HepG2 (cell line): ENCODE measurements around the gene DLG5. TPM values are rescaled to one million over a fixed set of nuclear protein-coding genes. Genes with fewer than 3 reads are reported as not detected.

Source experiments
- ATAC-seq: fragments of 200-7000 bp; cut with Tn5 transposase; 3 replicates; pipeline ENCODE4 v1.9.1; 2020; ENCODE audit warnings: mild to moderate bottlenecking, moderate library complexity
- BruUV-seq: library from RNA; stranded (reverse); fragments of 400-500 nt; replicated peaks from 2 replicates; lab custom pipeline; 2021; lab: Mats Ljungman, UMichigan
- CTCF ChIA-PET: fragments of 300-600 bp; formaldehyde crosslinking; extraction: SDS; loops from one replicate; lab custom pipeline; 2021; ENCODE audit warnings: low total read pairs, inconsistent platforms, low intra/inter-chr PET ratio; lab: Yijun Ruan, JAX
- POLR2A ChIA-PET: fragments of 350-600 bp; sonication (Branson Sonifier 250); formaldehyde crosslinking; loops from one replicate; lab custom pipeline; 2020; ENCODE audit warnings: antibody characterized with exemption, inconsistent platforms; lab: Yijun Ruan, JAX
- DNase-seq: peaks from one replicate; pipeline ENCODE4 v3.0.0-alpha.2; 2015; ENCODE audit warnings: low spot score
- FAIRE-seq: peaks from 3 replicates; lab custom pipeline; 2011; peaks lifted over from hg19 to GRCh38; lab: Jason Lieb, UNC
- H2AFZ ChIP-seq: one replicate; pipeline ENCODE4 v1.6.1; 2011; ENCODE audit warnings: low read length, inconsistent platforms
- H3K27ac ChIP-seq: fragments of 300-600 bp; 3 replicates; pipeline ENCODE4 v1.8.0; 2011; ENCODE audit warnings: mixed run types, mild to moderate bottlenecking, mixed read lengths, low read length, inconsistent platforms; ENCODE audit not compliant: insufficient read depth; ENCODE audit errors: extremely low read length
- H3K27me3 ChIP-seq, 2 experiments: fragments of 200-600 bp in 1 of 2; 2 replicates in 1 of 2; 3 replicates in 1 of 2; pipeline versions ENCODE4 v1.6.0 to v1.8.0; 2011; ENCODE audit warnings: low read length in 2 of 2, mild to moderate bottlenecking in 2 of 2, moderate library complexity in 2 of 2, inconsistent platforms in 1 of 2; ENCODE audit not compliant: insufficient read depth in 2 of 2, control insufficient read depth in 1 of 2
- H3K36me3 ChIP-seq, 2 experiments: fragments of 200-600 bp in 1 of 2; replicated peaks in 1 of 2; 2 replicates in 1 of 2; 3 replicates in 1 of 2; pipeline versions ENCODE4 v1.5.1 to v1.8.0; 2011; ENCODE audit warnings: low read length in 2 of 2, inconsistent platforms in 1 of 2; ENCODE audit not compliant: insufficient read depth in 2 of 2, control insufficient read depth in 1 of 2
- H3K4me1 ChIP-seq: 2 replicates; pipeline ENCODE4 v1.5.1; 2012; ENCODE audit warnings: low read length, inconsistent platforms; ENCODE audit not compliant: insufficient read depth
- H3K4me2 ChIP-seq: 2 replicates; pipeline ENCODE4 v1.6.0; 2011; ENCODE audit warnings: low read depth, low read length, inconsistent platforms
- H3K4me3 ChIP-seq, 3 experiments: fragments of 200-600 bp in 1 of 3; sonication (generic), shearing (Covaris generic) in 1 of 3; replicated peaks in 1 of 3; 2 replicates each; pipeline ENCODE4 v1.5.1; 2011 to 2016; ENCODE audit warnings: low read length in 3 of 3, inconsistent platforms in 2 of 3, low read depth in 2 of 3, mild to moderate bottlenecking in 2 of 3, control low read depth in 1 of 3, mixed read lengths in 1 of 3; ENCODE audit not compliant: insufficient read depth in 1 of 3
- H3K79me2 ChIP-seq: one replicate; pipeline ENCODE4 v1.6.1; 2011; ENCODE audit warnings: low read length, inconsistent platforms; ENCODE audit not compliant: insufficient read depth
- H3K9ac ChIP-seq: 2 replicates; pipeline ENCODE4 v1.6.0; 2011; ENCODE audit warnings: mild to moderate bottlenecking, low read depth, low read length, inconsistent platforms; ENCODE audit not compliant: insufficient read depth
- H3K9me3 ChIP-seq: 2 replicates; pipeline ENCODE4 v1.5.1; 2012; ENCODE audit warnings: mild to moderate bottlenecking, low read length
- H4K20me1 ChIP-seq: 2 replicates; pipeline ENCODE4 v1.6.0; 2011; ENCODE audit warnings: inconsistent platforms, mild to moderate bottlenecking, low read length, moderate library complexity; ENCODE audit not compliant: insufficient read depth
- CBX2 ChIP-seq, 2 experiments: fragments of 200-600 bp in 1 of 2; sonication (generic); formaldehyde crosslinking in 1 of 2; IDR thresholded peaks; 2 replicates each; pipeline versions ENCODE4 v1.7.0 to v1.8.1; 2018 to 2022; ENCODE audit warnings: low read depth in 2 of 2, low read length in 1 of 2, mild to moderate bottlenecking in 1 of 2, missing genetic modification reagents in 1 of 2
- CREB1 ChIP-seq, 2 experiments: fragments of 450-650 bp in 1 of 2; IDR thresholded peaks; 2 replicates each; pipeline ENCODE4 v1.6.1; 2016 to 2017; ENCODE audit warnings: control low read depth in 1 of 2, mild to moderate bottlenecking in 1 of 2, missing compliant biosample characterization in 1 of 2, missing genetic modification characterization in 1 of 2
- FOXO1 ChIP-seq: sonication (generic); formaldehyde crosslinking; IDR thresholded peaks from 2 replicates; pipeline ENCODE4 v1.4.0; 2020; ENCODE audit warnings: missing genetic modification reagents
- KMT2A ChIP-seq: sonication (generic); formaldehyde crosslinking; IDR thresholded peaks from 2 replicates; pipeline ENCODE4 v1.4.0; 2020; ENCODE audit warnings: missing genetic modification reagents
- PCBP2 ChIP-seq: fragments of 200-400 bp; formaldehyde crosslinking; optimal IDR thresholded peaks from 2 replicates; pipeline ENCODE3; 2018; ENCODE audit warnings: low read length, low read depth; ENCODE audit not compliant: poor library complexity, severe bottlenecking
- PITX1 ChIP-seq: sonication (generic); formaldehyde crosslinking; IDR thresholded peaks from 2 replicates; pipeline ENCODE4 v1.5.1; 2020; ENCODE audit warnings: mild to moderate bottlenecking, missing genetic modification reagents
- YEATS4 ChIP-seq: sonication (generic); formaldehyde crosslinking; IDR thresholded peaks from 2 replicates; pipeline ENCODE4 v1.4.0; 2020; ENCODE audit warnings: missing genetic modification reagents, borderline replicate concordance
- ZBTB38 ChIP-seq: sonication (generic); formaldehyde crosslinking; IDR thresholded peaks from 2 replicates; pipeline ENCODE4 v1.5.1; 2020; ENCODE audit warnings: mild to moderate bottlenecking, missing genetic modification reagents
- ZMAT3 ChIP-seq: sonication (generic); formaldehyde crosslinking; conservative IDR thresholded peaks from 2 replicates; pipeline ENCODE4 v1.7.0; 2021; ENCODE audit warnings: missing genetic modification reagents
- ZSCAN29 ChIP-seq: sonication (generic); formaldehyde crosslinking; conservative IDR thresholded peaks from 2 replicates; pipeline ENCODE4 v1.4.0; 2020; ENCODE audit warnings: mild to moderate bottlenecking, missing genetic modification reagents
- WGBS: methylation state at CpG from one replicate; pipeline ENCODE4 v1.1.6; 2017; ENCODE audit warnings: low lambda C conversion rate; 5-methylcytosine and 5-hydroxymethylcytosine counted together
- in situ Hi-C: cut with HindIII; loops from 2 replicates; pipeline ENCODE4 v1.10.0; 2017; ENCODE audit warnings: low pct_unique_long_range_greater_than_20kb; ENCODE audit not compliant: extremely low pct_ligation_motif_present
- intact Hi-C: fragments of 100-400 bp; cut with micrococcal nuclease; formaldehyde crosslinking; loops from one replicate; pipeline ENCODE4 v1.10.0; 2022; ENCODE audit not compliant: unreplicated experiment
- polyA plus RNA-seq, 8 experiments: library from polyadenylated mRNA; depleted of rRNA in 3 of 8; stranded (reverse) in 7 of 8; unstranded in 1 of 8; fragments of >200 nt; fragmentation: Illumina TruSeq in 4 of 8; extraction: Trizol in 4 of 8; gene quantifications; 2 replicates each; pipeline versions ENCODE4 v1.2.1 to v1.2.3, GENCODE V29; 2011 to 2016; ENCODE audit warnings: low read depth in 4 of 8, missing spikeins in 1 of 8, mixed read lengths in 1 of 8; ENCODE audit not compliant: insufficient read depth in 1 of 8
- total RNA-seq, 5 experiments: library from RNA; depleted of rRNA; stranded (reverse); fragments of >200 nt; fragmentation: Illumina TruSeq; extraction: Trizol; gene quantifications; 2 replicates each; pipeline ENCODE4 v1.2.3, GENCODE V29; 2016; ENCODE audit warnings: low read depth in 1 of 5
- TF ChIP-seq, protein P1 (sequence below): sonication (generic); formaldehyde crosslinking; IDR thresholded peaks from 2 replicates; pipeline ENCODE4 v1.4.0; 2020; ENCODE audit warnings: missing genetic modification reagents
- TF ChIP-seq, protein P2 (sequence below): IDR thresholded peaks from 2 replicates; pipeline ENCODE4 v1.6.1; 2016
- TF ChIP-seq, protein P3 (sequence below): sonication (generic); formaldehyde crosslinking; IDR thresholded peaks from 2 replicates; pipeline ENCODE4; 2020; ENCODE audit warnings: missing genetic modification reagents, mild to moderate bottlenecking, borderline replicate concordance

Gene DLG5
- total and polyA plus RNA-seq, 2 of the 13 experiments (the other 11 are each of a cell fraction or from before 2014, with no cell fraction given), result 15.5 to 18.2 TPM

DNA sequence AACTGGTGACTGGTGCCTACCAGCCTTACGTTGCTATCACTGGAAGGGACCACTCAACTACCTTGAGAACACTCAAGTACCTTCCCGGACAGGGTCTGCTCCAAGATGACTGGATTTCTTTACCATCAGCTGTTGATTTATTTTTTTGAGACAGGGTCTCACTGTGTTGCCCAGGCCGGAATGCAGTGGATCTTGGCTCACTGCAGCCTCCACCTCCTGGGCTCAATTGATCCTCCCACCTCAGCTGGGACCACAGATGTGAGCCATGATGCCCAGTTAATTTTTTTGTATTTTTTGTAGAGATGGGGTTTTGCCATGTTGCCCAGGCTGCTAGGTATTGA, 45.2 kb upstream of the DLG5 start (continued):
- TF ChIP-seq, protein P1, sequence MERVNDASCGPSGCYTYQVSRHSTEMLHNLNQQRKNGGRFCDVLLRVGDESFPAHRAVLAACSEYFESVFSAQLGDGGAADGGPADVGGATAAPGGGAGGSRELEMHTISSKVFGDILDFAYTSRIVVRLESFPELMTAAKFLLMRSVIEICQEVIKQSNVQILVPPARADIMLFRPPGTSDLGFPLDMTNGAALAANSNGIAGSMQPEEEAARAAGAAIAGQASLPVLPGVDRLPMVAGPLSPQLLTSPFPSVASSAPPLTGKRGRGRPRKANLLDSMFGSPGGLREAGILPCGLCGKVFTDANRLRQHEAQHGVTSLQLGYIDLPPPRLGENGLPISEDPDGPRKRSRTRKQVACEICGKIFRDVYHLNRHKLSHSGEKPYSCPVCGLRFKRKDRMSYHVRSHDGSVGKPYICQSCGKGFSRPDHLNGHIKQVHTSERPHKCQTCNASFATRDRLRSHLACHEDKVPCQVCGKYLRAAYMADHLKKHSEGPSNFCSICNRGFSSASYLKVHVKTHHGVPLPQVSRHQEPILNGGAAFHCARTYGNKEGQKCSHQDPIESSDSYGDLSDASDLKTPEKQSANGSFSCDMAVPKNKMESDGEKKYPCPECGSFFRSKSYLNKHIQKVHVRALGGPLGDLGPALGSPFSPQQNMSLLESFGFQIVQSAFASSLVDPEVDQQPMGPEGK (CRISPR knock-in tag), result no peak
- TF ChIP-seq, all 625 proteins: peak for 5

DNA sequence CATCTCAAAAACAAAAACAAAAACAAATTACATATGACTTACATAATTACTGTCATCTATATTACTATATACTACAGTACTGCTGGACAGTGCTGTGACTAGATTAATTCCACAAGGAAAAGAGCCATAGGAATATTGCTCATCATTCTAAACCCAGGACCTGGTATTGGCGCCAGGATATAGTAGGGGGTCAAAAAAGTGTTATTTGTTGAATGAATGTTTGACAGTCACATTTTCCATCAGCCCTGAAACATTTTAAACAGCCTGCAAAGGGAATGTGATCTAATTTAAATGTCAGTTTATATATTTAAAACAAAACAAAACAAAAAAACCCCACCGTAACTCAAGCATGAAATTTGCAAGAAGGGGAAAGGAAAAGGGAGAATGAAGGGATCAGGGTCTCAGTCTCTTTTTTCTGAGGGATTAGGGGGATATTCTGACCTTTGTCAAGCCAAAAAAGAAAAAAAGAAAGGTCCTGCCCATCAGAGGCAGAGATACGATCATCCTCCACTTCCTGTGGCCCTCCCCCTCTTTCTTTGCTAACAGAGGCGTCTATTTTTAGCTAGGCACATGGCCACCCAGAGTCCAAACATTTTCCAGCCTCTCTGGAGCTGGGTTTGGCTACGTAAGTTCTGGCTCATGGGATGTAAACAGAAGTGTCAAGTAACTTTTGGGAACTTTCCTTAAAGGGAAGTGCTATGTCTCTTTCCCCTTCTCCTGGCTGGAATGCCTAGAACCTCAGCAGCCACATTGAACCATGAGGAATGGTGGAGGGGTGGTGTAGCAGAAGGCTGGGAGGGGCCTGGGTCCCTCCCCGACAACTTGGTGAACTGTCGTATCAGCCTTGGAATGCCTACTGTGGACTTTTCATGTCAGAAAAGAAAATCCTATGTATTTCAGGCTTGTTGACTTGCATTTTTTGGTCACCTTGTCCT, 44.6 kb upstream of the DLG5 start:
- ChIA-PET POLR2A (interaction anchor here (1.1 kb wide), 1 partner anchor 82 kb away, joined by 5 read pairs; no protein-coding TSS in a partner anchor), CTCF (no interaction called here)
- Histone ChIP-seq H3K4me2 (peak overlapping the region; percentile 49), H3K4me3 (no peak overlapping the region; a peak in 1 of 6 replicates), H3K9ac (0 out of 2 replicates have a peak overlapping the region, but pooled peaks have one; percentile 6), H3K36me3 (0 out of 5 replicates have a peak, but pooled peaks cover 0 to under 1% of the 10 kb centered on the region in 2 experiments), H4K20me1 (no peaks in the 10 kb centered on the region), H3K4me1 (peaks cover 78% of the 10 kb centered on the region), H2AFZ (no peak overlapping the region), H3K9me3 (no peaks in the 10 kb centered on the region), H3K79me2 (no peaks in the 10 kb centered on the region), H3K27ac (peak overlapping the region; percentile 62), H3K27me3 (no peaks in the 10 kb centered on the region)
- intact Hi-C loops, result loop anchor here (2.0 to 5.0 kb wide), 3 partner anchors 44 to 122 kb away; partner anchors contain the start of gene DLG5
- BruUV-seq, result no TSS peak
- peak; percentile 96 for FAIRE-seq
- WGBS, result 37% methylated on average over 7 of the region's 7 CpGs
- ATAC-seq, result peak; percentile 84
- in situ Hi-C loops, result loop anchor here (5.0 kb wide), 2 partner anchors 64 to 124 kb away; no protein-coding TSS in a partner anchor
- peak; percentile 92 for DNase-seq
- TF ChIP-seq YEATS4 (CRISPR knock-in tag), result peak; percentile 61; the same call in 1 of the 2 replicates
- TF ChIP-seq PCBP2, result no peak
- no peak for TF ChIP-seq ZMAT3 (CRISPR knock-in tag)
- no peak for TF ChIP-seq ZBTB38
- TF ChIP-seq CBX2 (IDR thresholded peaks at IDR 0.05; ENCODE audit: low read depth, low read length), result no peak
- no peak for TF ChIP-seq CBX2 (CRISPR knock-in tag; IDR thresholded peaks at IDR 0.05; ENCODE audit: low read depth)
- TF ChIP-seq, protein P2, sequence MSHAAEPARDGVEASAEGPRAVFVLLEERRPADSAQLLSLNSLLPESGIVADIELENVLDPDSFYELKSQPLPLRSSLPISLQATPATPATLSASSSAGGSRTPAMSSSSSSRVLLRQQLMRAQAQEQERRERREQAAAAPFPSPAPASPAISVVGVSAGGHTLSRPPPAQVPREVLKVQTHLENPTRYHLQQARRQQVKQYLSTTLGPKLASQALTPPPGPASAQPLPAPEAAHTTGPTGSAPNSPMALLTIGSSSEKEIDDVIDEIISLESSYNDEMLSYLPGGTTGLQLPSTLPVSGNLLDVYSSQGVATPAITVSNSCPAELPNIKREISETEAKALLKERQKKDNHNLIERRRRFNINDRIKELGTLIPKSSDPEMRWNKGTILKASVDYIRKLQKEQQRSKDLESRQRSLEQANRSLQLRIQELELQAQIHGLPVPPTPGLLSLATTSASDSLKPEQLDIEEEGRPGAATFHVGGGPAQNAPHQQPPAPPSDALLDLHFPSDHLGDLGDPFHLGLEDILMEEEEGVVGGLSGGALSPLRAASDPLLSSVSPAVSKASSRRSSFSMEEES (CRISPR knock-in tag), result peak; percentile 83; the same call in 1 of the 2 replicates
- TF ChIP-seq, protein P3, sequence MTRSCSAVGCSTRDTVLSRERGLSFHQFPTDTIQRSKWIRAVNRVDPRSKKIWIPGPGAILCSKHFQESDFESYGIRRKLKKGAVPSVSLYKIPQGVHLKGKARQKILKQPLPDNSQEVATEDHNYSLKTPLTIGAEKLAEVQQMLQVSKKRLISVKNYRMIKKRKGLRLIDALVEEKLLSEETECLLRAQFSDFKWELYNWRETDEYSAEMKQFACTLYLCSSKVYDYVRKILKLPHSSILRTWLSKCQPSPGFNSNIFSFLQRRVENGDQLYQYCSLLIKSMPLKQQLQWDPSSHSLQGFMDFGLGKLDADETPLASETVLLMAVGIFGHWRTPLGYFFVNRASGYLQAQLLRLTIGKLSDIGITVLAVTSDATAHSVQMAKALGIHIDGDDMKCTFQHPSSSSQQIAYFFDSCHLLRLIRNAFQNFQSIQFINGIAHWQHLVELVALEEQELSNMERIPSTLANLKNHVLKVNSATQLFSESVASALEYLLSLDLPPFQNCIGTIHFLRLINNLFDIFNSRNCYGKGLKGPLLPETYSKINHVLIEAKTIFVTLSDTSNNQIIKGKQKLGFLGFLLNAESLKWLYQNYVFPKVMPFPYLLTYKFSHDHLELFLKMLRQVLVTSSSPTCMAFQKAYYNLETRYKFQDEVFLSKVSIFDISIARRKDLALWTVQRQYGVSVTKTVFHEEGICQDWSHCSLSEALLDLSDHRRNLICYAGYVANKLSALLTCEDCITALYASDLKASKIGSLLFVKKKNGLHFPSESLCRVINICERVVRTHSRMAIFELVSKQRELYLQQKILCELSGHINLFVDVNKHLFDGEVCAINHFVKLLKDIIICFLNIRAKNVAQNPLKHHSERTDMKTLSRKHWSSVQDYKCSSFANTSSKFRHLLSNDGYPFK (CRISPR knock-in tag), result no peak
- TF ChIP-seq FOXO1, result peak; percentile 79; the same call in 1 of the 2 replicates
- TF ChIP-seq ZSCAN29 (CRISPR knock-in tag), result 0 out of 2 replicates have a peak, but pooled peaks have one; percentile 63
- no peak for TF ChIP-seq CREB1 (IDR thresholded peaks at IDR 0.05)
- TF ChIP-seq CREB1 (CRISPR knock-in tag; IDR thresholded peaks at IDR 0.05), result peak; percentile 37; the same call in 1 of the 2 replicates
- peak; percentile 76; the same call in 1 of the 2 replicates for TF ChIP-seq PITX1
- TF ChIP-seq KMT2A, result no peak
